Tibial nerve (tissue), 4 donors: Measurements from ENCODE around the gene OR56A3. TPM values are rescaled to one million over a fixed set of nuclear protein-coding genes. Genes with fewer than 3 reads are reported as not detected.
"Not testable (repeated sequence)": the region's sequence is repeated elsewhere in the genome, so short reads cannot be mapped to it uniquely, and the experiment has no call there.

Source experiments
- DNase-seq, 2 donors: peaks; one replicate each; pipeline ENCODE4 v3.0.0-alpha.2; 2019; ENCODE audit warnings: low spot score in 2 of 2
- H3K27ac ChIP-seq, 4 donors: fragments of 200-600 bp; sonication (generic) in 3 of 4; one replicate each; pipeline ENCODE4 v1.5.1; 2017 to 2019; ENCODE audit warnings: mild to moderate bottlenecking in 1 of 4
- H3K27me3 ChIP-seq, 2 donors: fragments of 200-600 bp; sonication (generic) in 1 of 2; one replicate each; pipeline versions ENCODE4 v1.5.1 to v1.6.0; 2017 to 2019
- H3K36me3 ChIP-seq, 3 donors: fragments of 200-600 bp; sonication (generic); one replicate each; pipeline ENCODE4 v1.5.1; 2018 to 2019
- H3K4me1 ChIP-seq, 4 donors: fragments of 200-600 bp; sonication (generic) in 3 of 4; one replicate each; pipeline ENCODE4 v1.5.1; 2017 to 2019
- H3K4me3 ChIP-seq, 4 donors: fragments of 200-600 bp; sonication (generic) in 3 of 4; one replicate each; pipeline ENCODE4 v1.5.1; 2017 to 2019; ENCODE audit warnings: mild to moderate bottlenecking in 1 of 4, moderate library complexity in 1 of 4
- H3K9me3 ChIP-seq, 4 donors: fragments of 200-600 bp; sonication (generic) in 3 of 4; one replicate each; pipeline ENCODE4 v1.5.1; 2017 to 2019
- CTCF ChIP-seq, 5 experiments: fragments of 200-600 bp in 3 of 5; fragments of 450-650 bp in 2 of 5; sonication (generic) in 3 of 5; IDR thresholded peaks; one replicate each; pipeline ENCODE4 v1.5.1; 2016 to 2019; ENCODE audit warnings: antibody characterized with exemption in 5 of 5, mild to moderate bottlenecking in 3 of 5, moderate library complexity in 2 of 5
- EP300 ChIP-seq, 2 donors: sonication (generic); formaldehyde crosslinking; IDR thresholded peaks; one replicate each; pipeline ENCODE4 v1.6.1; 2017; ENCODE audit warnings: antibody characterized with exemption in 2 of 2, mild to moderate bottlenecking in 1 of 2
- POLR2A ChIP-seq, 2 donors: fragments of 450-650 bp; IDR thresholded peaks; one replicate each; pipeline ENCODE4 v1.6.1; 2017; ENCODE audit warnings: antibody characterized with exemption in 2 of 2, mild to moderate bottlenecking in 2 of 2, moderate library complexity in 2 of 2
- WGBS, 2 donors: methylation state at CpG; one replicate each; pipeline ENCODE4 v1.1.5; 2018; 5-methylcytosine and 5-hydroxymethylcytosine counted together
- total RNA-seq, 4 donors: library from RNA; depleted of rRNA; stranded (reverse); fragments of >200 nt; gene quantifications; one replicate each; pipeline ENCODE4 v1.1.0, GENCODE V29; 2016

Gene OR56A3
- total RNA-seq, 4 donors from 2014 or later = not detected

GRCh38 chr11:5938603-5938965 is 3.5 kb upstream of the OR56A3 start:
- Histone ChIP-seq H3K4me3 (no peak overlapping the region), H3K27ac (no peak overlapping the region), H3K9me3 (peaks cover 0 to 7% (median 0%) of the 10 kb centered on the region in 4 donors), H3K27me3 (no peaks in the 10 kb centered on the region), H3K4me1 (no peaks in the 10 kb centered on the region), H3K36me3 (no peaks in the 10 kb centered on the region)
- WGBS, 2 donors = 79 to 86% methylated on average over 21 of the region's 21 CpGs
- no peak for DNase-seq
- no peak for TF ChIP-seq CTCF (IDR thresholded peaks at IDR 0.05)
- no peak for TF ChIP-seq EP300 (IDR thresholded peaks at IDR 0.05)
- no peak for TF ChIP-seq POLR2A (IDR thresholded peaks at IDR 0.05)

GRCh38 chr11:5940748-5941147 is 1.3 kb upstream of the OR56A3 start:
- no peaks in the 10 kb centered on the region for H3K4me1 ChIP-seq
- no peak overlapping the region for H3K27ac ChIP-seq
- DNase-seq = no peak
- no peak overlapping the region for H3K4me3 ChIP-seq
- peaks cover 0 to 7% (median 0%) of the 10 kb centered on the region in 4 donors for H3K9me3 ChIP-seq
- no peak for TF ChIP-seq EP300 (IDR thresholded peaks at IDR 0.05)
- TF ChIP-seq POLR2A (IDR thresholded peaks at IDR 0.05) = no peak
- TF ChIP-seq CTCF (IDR thresholded peaks at IDR 0.05) = no peak
- H3K36me3 ChIP-seq = no peaks in the 10 kb centered on the region
- H3K27me3 ChIP-seq = no peaks in the 10 kb centered on the region
- 93 to 97% methylated on average over 2 of the region's 2 CpGs for WGBS, 2 donors

GRCh38 chr11:5955586-5955985 is 13.5 kb downstream of the OR56A3 start:
- Histone ChIP-seq H3K4me3 (no peak overlapping the region), H3K36me3 (no peaks in the 10 kb centered on the region), H3K27ac (no peak overlapping the region), H3K27me3 (no peaks in the 10 kb centered on the region), H3K4me1 (no peaks in the 10 kb centered on the region), H3K9me3 (peaks cover 0 to 10% (median 0%) of the 10 kb centered on the region in 4 donors)
- TF ChIP-seq CTCF (IDR thresholded peaks at IDR 0.05) (no peak), EP300 (IDR thresholded peaks at IDR 0.05) (no peak), POLR2A (IDR thresholded peaks at IDR 0.05) (no peak)
- no peak for DNase-seq
- WGBS, 2 donors = 64 to 79% methylated on average over 3 of the region's 3 CpGs

GRCh38 chr11:5960704-5961320 is 18.8 kb downstream of the OR56A3 start:
- 91 to 94% methylated on average over 23 to 26 of the region's 40 CpGs for WGBS, 2 donors

GRCh38 chr11:5966958-5967357 is 24.9 kb downstream of the OR56A3 start:
- TF ChIP-seq POLR2A (IDR thresholded peaks at IDR 0.05) (no peak), CTCF (IDR thresholded peaks at IDR 0.05) (no peak), EP300 (IDR thresholded peaks at IDR 0.05) (no peak)
- 51 to 57% methylated on average over 2 of the region's 2 CpGs for WGBS, 2 donors

More at GRCh38 chr11:5960704-5961320, 18.8 kb downstream of the OR56A3 start:
- not testable (repeated sequence) for H3K36me3 ChIP-seq, H3K27ac ChIP-seq, H3K4me3 ChIP-seq, DNase-seq, H3K4me1 ChIP-seq, H3K27me3 ChIP-seq
- peaks cover 0 to 39% (median 0%) of the 10 kb centered on the region in 4 donors for H3K9me3 ChIP-seq

More at GRCh38 chr11:5966958-5967357, 24.9 kb downstream of the OR56A3 start:
- Histone ChIP-seq H3K27ac (no peak overlapping the region), H3K36me3 (no peaks in the 10 kb centered on the region), H3K4me3 (no peak overlapping the region), H3K9me3 (peaks cover 0 to 17% (median 0%) of the 10 kb centered on the region in 4 donors), H3K27me3 (no peaks in the 10 kb centered on the region), H3K4me1 (no peaks in the 10 kb centered on the region)
- no peak for DNase-seq
